SK-N-SH treated with all-trans-retinoic acid at 6 μM for 48 hours (cell line): ENCODE measurements around the gene TGFB2.

Experiments used
- ATAC-seq: fragments of 200-7000 bp; cut with Tn5 transposase; 3 replicates; pipeline ENCODE4 v1.9.1; 2020; ENCODE audit warnings: mild to moderate bottlenecking, moderate library complexity
- ARNTL ChIP-seq: fragments of 450-650 bp; formaldehyde crosslinking; IDR thresholded peaks from 2 replicates; pipeline ENCODE4 v1.5.0; 2020; ENCODE audit warnings: low read depth, mild to moderate bottlenecking, moderate library complexity, borderline replicate concordance
- BACH2 ChIP-seq: fragments of 250-450 bp; sonication (Bioruptor Pico); IDR thresholded peaks from 2 replicates; pipeline ENCODE4 v1.9.0; 2021; ENCODE audit warnings: mild to moderate bottlenecking, borderline replicate concordance
- CSDC2 ChIP-seq: fragments of 250-450 bp; sonication (Bioruptor Pico); IDR thresholded peaks from 2 replicates; pipeline ENCODE4 v1.5.0; 2020; ENCODE audit warnings: mild to moderate bottlenecking, moderate library complexity
- CSRNP3 ChIP-seq: fragments of 250-450 bp; sonication (Bioruptor Pico); IDR thresholded peaks from 2 replicates; pipeline ENCODE4 v1.5.1; 2021; ENCODE audit warnings: mild to moderate bottlenecking, moderate library complexity
- ESRRG ChIP-seq: fragments of 250-450 bp; sonication (Bioruptor Pico); IDR thresholded peaks from 2 replicates; pipeline ENCODE4 v1.6.1; 2021; ENCODE audit warnings: mild to moderate bottlenecking
- GLIS3 ChIP-seq: fragments of 250-450 bp; sonication (Bioruptor Pico); IDR thresholded peaks from 2 replicates; pipeline ENCODE4 v1.5.0; 2020; ENCODE audit warnings: mild to moderate bottlenecking, moderate library complexity
- ISL1 ChIP-seq: fragments of 250-450 bp; sonication (Bioruptor Pico); IDR thresholded peaks from 2 replicates; pipeline ENCODE4 v2.1.2; 2022; ENCODE audit warnings: mild to moderate bottlenecking, moderate library complexity
- OSR1 ChIP-seq: fragments of 250-450 bp; sonication (Bioruptor Pico); IDR thresholded peaks from 2 replicates; pipeline ENCODE4 v1.8.0; 2022; ENCODE audit warnings: moderate library complexity, mild to moderate bottlenecking, inconsistent platforms
- POU6F1 ChIP-seq: fragments of 250-450 bp; sonication (Bioruptor Pico); IDR thresholded peaks from 2 replicates; pipeline ENCODE4 v1.8.0; 2021; ENCODE audit warnings: low read depth, mild to moderate bottlenecking, moderate library complexity, borderline replicate concordance
- PPARA ChIP-seq: fragments of 250-450 bp; sonication (Bioruptor Pico); IDR thresholded peaks from 2 replicates; pipeline ENCODE4 v1.5.0; 2020; ENCODE audit warnings: mild to moderate bottlenecking, borderline replicate concordance
- RARB ChIP-seq: fragments of 250-450 bp; sonication (Bioruptor Pico); IDR thresholded peaks from 2 replicates; pipeline ENCODE4 v1.8.0; 2021; ENCODE audit warnings: mild to moderate bottlenecking, moderate library complexity
- SNAI2 ChIP-seq: fragments of 250-450 bp; sonication (Bioruptor Pico); IDR thresholded peaks from 2 replicates; pipeline ENCODE4 v1.5.0; 2020; ENCODE audit warnings: mild to moderate bottlenecking, moderate library complexity
- TCF4 ChIP-seq: fragments of 250-450 bp; sonication (Bioruptor Pico); IDR thresholded peaks from 2 replicates; pipeline ENCODE4 v1.8.0; 2021; ENCODE audit warnings: mild to moderate bottlenecking, moderate library complexity, borderline replicate concordance
- TOX ChIP-seq: fragments of 250-450 bp; sonication (Bioruptor Pico); IDR thresholded peaks from 2 replicates; pipeline ENCODE4 v1.8.0; 2021; ENCODE audit warnings: mild to moderate bottlenecking, moderate library complexity, borderline replicate concordance
- ZC3H10 ChIP-seq: fragments of 250-450 bp; sonication (Bioruptor Pico); IDR thresholded peaks from 2 replicates; pipeline ENCODE4 v1.5.1; 2021; ENCODE audit warnings: mild to moderate bottlenecking, moderate library complexity
- ZFP3 ChIP-seq: fragments of 250-450 bp; sonication (Bioruptor Pico); IDR thresholded peaks from 2 replicates; pipeline ENCODE4 v1.5.0; 2020; ENCODE audit warnings: mild to moderate bottlenecking, moderate library complexity
- ZFP30 ChIP-seq: fragments of 450-650 bp; formaldehyde crosslinking; IDR thresholded peaks from 2 replicates; pipeline ENCODE4 v1.5.0; 2022; ENCODE audit warnings: mild to moderate bottlenecking, moderate library complexity
- ZNF565 ChIP-seq: fragments of 450-650 bp; formaldehyde crosslinking; conservative IDR thresholded peaks from 2 replicates; pipeline ENCODE4 v1.5.0; 2020; ENCODE audit warnings: low read depth, mild to moderate bottlenecking, moderate library complexity
- ZNF70 ChIP-seq: fragments of 450-650 bp; formaldehyde crosslinking; IDR thresholded peaks from 2 replicates; pipeline ENCODE4 v1.5.0; 2020; ENCODE audit warnings: mild to moderate bottlenecking, moderate library complexity
- ZNF8 ChIP-seq: fragments of 450-650 bp; formaldehyde crosslinking; IDR thresholded peaks from 2 replicates; pipeline ENCODE4 v1.5.0; 2020; ENCODE audit warnings: mild to moderate bottlenecking, moderate library complexity
- TF ChIP-seq, protein P1 (sequence below): fragments of 250-450 bp; sonication (Bioruptor Pico); IDR thresholded peaks from 2 replicates; pipeline ENCODE4 v1.5.1; 2020; ENCODE audit warnings: low read depth, mild to moderate bottlenecking, moderate library complexity
- TF ChIP-seq, protein P2 (sequence below): fragments of 250-450 bp; sonication (Bioruptor Pico); IDR thresholded peaks from 2 replicates; pipeline ENCODE4 v1.5.0; 2020; ENCODE audit warnings: mild to moderate bottlenecking, moderate library complexity
- TF ChIP-seq, protein P3 (sequence below): fragments of 250-450 bp; sonication (Bioruptor Pico); IDR thresholded peaks from 2 replicates; pipeline ENCODE4 v1.8.0; 2020; ENCODE audit warnings: mild to moderate bottlenecking, moderate library complexity, borderline replicate concordance

TGFB2 gene

DNA sequence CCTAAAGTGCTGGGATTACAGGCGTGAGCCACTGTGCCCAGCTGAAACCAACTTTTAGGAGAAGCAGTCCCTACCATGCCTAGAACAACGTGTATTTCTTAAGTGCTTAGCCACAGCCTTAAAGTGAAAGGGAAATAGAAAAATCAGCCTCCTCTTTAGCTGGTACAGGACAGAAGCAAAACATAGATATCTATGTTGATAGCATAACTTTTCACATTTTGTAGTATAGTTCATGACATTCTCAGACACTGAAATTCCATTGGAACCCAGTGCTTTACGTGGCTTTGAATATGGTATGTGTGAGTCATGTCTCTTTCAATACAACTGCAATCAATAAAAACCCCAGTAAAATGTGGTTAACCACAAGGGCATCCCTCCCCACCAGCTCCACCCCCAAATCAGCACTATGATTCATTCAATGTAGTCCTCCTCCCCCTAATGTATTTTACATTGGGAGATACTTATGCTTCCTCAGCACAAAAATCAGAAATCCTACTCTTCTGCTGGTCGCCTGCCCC, 32.1 kb downstream of the TGFB2 start (continued):
- TF ChIP-seq CSRNP3 (CRISPR knock-in tag) (no peak), ZC3H10 (CRISPR knock-in tag) (peak; percentile 90)
- TF ChIP-seq, protein P1, sequence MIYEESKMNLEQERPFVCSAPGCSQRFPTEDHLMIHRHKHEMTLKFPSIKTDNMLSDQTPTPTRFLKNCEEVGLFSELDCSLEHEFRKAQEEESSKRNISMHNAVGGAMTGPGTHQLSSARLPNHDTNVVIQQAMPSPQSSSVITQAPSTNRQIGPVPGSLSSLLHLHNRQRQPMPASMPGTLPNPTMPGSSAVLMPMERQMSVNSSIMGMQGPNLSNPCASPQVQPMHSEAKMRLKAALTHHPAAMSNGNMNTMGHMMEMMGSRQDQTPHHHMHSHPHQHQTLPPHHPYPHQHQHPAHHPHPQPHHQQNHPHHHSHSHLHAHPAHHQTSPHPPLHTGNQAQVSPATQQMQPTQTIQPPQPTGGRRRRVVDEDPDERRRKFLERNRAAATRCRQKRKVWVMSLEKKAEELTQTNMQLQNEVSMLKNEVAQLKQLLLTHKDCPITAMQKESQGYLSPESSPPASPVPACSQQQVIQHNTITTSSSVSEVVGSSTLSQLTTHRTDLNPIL (CRISPR knock-in tag): no peak

DNA sequence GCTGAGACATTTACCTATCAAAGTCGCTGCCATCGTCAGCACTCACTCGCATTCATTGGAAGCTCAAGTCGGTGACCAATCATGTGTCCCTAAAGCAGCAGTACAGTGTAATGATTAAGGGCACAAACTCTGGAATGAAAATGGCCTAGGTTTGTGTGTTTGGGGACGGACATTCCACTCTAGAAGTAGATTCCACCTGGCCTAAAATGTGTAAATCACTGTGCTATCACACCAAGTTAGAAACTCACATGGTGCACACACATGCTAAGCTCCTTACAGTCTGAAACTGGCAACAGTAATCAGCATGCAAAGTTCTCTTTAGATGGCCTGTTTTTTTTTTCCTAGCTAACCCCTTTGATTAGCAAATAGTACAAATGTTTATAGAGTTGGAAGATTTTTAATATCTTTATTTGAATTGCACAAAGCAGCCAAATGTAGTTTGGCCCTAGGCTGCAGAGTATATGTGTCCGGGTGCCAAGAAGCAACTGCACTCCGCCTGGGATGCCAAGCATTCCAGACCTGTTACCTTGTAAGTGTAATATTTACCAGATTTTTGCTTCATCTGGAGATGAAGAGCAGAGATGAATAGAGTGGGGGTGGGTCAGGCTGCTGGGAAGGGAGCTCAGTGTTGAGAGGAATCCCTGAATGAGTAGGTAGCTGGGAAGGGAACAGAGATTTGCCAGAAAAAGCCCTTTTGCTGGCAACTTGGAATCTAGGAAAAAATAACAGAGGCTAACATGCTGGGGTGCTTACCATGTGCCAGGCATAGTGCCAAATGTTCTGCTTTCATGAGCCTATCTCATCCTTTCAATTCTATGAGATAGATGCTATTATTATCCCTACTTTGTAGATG, 35.2 kb downstream of the TGFB2 start:
- peak; percentile 75 for ATAC-seq
- TF ChIP-seq, protein P1 (CRISPR knock-in tag): no peak
- TF ChIP-seq POU6F1 (CRISPR knock-in tag) (peak; percentile 52), ESRRG (no peak), TOX (CRISPR knock-in tag) (0 out of 2 replicates have a peak, but pooled peaks have one; percentile 20), ARNTL (CRISPR knock-in tag) (no peak), ISL1 (CRISPR knock-in tag) (peak; percentile 90), GLIS3 (no peak), RARB (CRISPR knock-in tag) (no peak), ZC3H10 (CRISPR knock-in tag) (no peak), BACH2 (CRISPR knock-in tag) (no peak), ZFP30 (CRISPR knock-in tag) (no peak), OSR1 (no peak), SNAI2 (no peak), ZNF8 (no peak), TCF4 (CRISPR knock-in tag) (no peak; the same call in 1 of the 2 replicates), ZNF70 (no peak), ZFP3 (CRISPR knock-in tag) (peak; percentile 60; the same call in 1 of the 2 replicates), PPARA (CRISPR knock-in tag) (no peak), CSDC2 (CRISPR knock-in tag) (no peak; the same call in 1 of the 2 replicates), ZNF565 (no peak), CSRNP3 (CRISPR knock-in tag) (no peak)
- TF ChIP-seq, protein P2, sequence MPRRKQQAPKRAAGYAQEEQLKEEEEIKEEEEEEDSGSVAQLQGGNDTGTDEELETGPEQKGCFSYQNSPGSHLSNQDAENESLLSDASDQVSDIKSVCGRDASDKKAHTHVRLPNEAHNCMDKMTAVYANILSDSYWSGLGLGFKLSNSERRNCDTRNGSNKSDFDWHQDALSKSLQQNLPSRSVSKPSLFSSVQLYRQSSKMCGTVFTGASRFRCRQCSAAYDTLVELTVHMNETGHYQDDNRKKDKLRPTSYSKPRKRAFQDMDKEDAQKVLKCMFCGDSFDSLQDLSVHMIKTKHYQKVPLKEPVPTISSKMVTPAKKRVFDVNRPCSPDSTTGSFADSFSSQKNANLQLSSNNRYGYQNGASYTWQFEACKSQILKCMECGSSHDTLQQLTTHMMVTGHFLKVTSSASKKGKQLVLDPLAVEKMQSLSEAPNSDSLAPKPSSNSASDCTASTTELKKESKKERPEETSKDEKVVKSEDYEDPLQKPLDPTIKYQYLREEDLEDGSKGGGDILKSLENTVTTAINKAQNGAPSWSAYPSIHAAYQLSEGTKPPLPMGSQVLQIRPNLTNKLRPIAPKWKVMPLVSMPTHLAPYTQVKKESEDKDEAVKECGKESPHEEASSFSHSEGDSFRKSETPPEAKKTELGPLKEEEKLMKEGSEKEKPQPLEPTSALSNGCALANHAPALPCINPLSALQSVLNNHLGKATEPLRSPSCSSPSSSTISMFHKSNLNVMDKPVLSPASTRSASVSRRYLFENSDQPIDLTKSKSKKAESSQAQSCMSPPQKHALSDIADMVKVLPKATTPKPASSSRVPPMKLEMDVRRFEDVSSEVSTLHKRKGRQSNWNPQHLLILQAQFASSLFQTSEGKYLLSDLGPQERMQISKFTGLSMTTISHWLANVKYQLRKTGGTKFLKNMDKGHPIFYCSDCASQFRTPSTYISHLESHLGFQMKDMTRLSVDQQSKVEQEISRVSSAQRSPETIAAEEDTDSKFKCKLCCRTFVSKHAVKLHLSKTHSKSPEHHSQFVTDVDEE (CRISPR knock-in tag): no peak
- TF ChIP-seq, protein P3, sequence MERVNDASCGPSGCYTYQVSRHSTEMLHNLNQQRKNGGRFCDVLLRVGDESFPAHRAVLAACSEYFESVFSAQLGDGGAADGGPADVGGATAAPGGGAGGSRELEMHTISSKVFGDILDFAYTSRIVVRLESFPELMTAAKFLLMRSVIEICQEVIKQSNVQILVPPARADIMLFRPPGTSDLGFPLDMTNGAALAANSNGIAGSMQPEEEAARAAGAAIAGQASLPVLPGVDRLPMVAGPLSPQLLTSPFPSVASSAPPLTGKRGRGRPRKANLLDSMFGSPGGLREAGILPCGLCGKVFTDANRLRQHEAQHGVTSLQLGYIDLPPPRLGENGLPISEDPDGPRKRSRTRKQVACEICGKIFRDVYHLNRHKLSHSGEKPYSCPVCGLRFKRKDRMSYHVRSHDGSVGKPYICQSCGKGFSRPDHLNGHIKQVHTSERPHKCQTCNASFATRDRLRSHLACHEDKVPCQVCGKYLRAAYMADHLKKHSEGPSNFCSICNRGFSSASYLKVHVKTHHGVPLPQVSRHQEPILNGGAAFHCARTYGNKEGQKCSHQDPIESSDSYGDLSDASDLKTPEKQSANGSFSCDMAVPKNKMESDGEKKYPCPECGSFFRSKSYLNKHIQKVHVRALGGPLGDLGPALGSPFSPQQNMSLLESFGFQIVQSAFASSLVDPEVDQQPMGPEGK: peak; percentile 55; the same call in 1 of the 2 replicates
- TF ChIP-seq, all 23 proteins: peak for 5
